ENCODE data around the gene SLC7A10. TPM values are rescaled to one million over a fixed set of nuclear protein-coding genes. Genes with fewer than 3 reads are reported as not detected.

SLC7A10 gene
- polyA plus RNA-seq, 6 donors from 2014 or later = not detected

DNA sequence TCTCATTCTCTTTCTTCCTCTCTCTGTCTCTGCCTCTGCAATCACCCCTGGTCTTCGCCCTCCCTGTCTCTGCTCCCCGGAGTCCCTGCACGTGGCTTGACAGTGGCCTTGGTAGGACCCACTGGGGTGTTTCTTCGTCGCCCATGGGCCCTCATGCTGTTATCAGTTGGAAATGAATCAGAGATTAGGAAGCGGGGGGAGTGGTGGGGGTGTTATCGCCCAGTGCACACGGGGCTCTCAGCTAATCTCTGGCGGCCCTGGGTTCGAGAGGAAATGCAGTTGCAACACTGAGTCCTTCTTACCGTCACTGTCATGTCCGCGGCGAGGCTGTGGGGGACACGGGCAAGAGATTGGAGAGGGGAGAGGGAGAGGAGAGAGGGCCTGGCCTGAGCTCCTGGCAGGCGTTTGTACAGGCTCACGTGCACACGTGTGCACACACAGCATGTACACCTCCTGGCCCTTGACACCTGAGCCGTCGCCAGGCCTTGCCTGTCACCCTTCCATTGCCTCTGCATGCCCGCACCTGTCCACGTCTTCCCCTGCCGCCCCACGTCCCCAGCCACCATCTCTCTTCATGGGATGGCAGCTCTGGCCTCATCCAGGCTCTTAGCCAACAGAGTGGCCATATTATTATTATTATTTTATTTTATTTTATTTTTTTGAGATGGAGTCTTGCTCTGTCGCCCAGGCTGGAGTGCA, 37.8 kb upstream of the SLC7A10 start:
- no peak overlapping the region for H3K27ac Mint-ChIP-seq
- DNase-seq (no peak), ATAC-seq (ENCODE audit: low read depth in 2 of 2) (no peak)
- H3K4me3 Mint-ChIP-seq = peak overlapping the region in 1 of 8 donors; percentile 40
- H3K27me3 Mint-ChIP-seq = peaks cover 5 to 38% (median 27%) of the 10 kb centered on the region in 3 donors
- peaks cover 0 to 8% (median under 1%) of the 10 kb centered on the region in 7 donors for H3K9me3 Mint-ChIP-seq
- peaks cover 0 to 2% of the 10 kb centered on the region in 2 donors for H3K36me3 Mint-ChIP-seq
- H3K4me1 Mint-ChIP-seq = peaks cover 10 to 21% (median 20%) of the 10 kb centered on the region in 3 donors

DNA sequence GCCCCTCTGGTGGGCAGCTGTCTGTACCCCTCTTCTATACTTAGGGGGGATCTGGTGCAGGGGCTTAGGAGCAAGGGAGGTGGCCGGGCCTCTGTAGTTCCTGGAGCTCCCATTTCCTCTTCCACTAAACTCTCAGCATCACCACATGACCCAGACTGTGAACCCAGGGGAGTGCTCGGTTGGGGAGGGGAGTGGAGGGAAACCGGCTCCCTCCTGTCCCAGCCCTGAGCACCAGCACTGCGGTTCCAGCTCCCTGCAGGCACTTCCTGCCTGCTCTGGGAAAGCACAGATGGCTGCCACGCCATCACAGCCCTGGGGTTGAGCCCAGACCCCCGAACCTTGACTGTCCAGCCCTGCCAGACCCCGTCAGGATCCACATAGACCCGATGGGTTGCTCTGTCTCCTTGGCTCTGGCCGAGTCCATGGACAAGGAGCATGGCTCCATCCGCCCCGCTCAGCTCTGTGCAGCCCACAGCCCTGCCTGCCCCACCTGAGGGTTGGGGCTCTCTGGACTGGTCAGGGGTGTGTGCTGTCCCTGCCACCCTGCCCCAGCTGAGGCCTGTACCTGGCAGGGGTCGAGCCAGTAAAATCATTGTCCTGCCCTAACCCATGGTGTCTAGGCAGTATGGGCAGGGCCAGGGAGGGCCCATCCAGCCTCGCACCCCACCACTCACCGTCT, 36.0 kb upstream of the SLC7A10 start:
- peak overlapping the region in 4 of 8 donors; percentile 4 to 74 (median 59) for H3K4me3 Mint-ChIP-seq
- peaks cover 3 to 17% (median 6%) of the 10 kb centered on the region in 7 donors for H3K9me3 Mint-ChIP-seq
- ATAC-seq (ENCODE audit: low read depth in 2 of 2) (no peak), DNase-seq (no peak)
- peak overlapping the region in 2 of 6 donors; percentile 49 to 62 for H3K27ac Mint-ChIP-seq
- peaks cover 10 to 20% (median 18%) of the 10 kb centered on the region in 3 donors for H3K4me1 Mint-ChIP-seq
- peaks cover 5 to 38% (median 32%) of the 10 kb centered on the region in 3 donors for H3K27me3 Mint-ChIP-seq
- peaks cover 6 to 10% of the 10 kb centered on the region in 2 donors for H3K36me3 Mint-ChIP-seq

DNA sequence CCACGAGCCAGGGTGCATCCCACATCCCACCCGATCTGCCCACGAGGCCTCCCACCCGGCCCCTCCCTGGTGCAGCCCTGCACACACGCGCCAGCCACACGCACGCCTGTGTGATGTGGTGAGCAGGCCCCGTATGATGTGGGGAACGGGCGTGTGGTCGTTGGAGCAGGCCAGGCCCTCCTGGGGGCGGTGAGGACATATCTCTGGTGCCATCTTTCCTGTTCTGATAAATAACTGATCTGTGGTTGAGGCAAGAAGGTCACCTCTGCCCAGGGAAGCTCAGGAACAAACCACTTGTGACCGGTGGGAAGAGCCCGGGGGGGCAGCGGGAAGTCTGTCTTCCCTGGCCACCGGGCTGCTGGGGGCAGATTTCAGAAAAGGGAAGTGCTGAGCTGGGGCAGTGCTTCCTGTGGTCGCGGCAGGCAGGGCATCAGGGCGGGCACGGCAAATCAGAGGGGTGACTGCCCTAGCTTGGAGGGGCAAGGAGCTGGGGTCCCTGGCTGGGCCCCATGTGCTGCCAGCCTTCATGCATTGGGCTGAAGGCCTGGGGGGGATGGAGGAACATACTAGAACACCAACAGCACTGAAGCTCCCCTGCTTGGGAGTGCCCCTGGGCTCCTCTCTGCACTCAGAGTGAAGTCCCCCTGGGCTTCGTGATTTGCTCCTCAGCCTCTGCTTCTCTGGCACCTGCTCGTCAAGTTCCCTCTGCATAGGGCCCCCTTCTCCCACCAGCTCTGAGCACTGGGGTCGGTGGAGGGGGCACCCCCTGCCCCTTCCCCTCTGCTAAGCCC, 35.2 kb upstream of the SLC7A10 start:
- Mint-ChIP-seq H3K27ac (peak overlapping the region in 4 of 6 donors; percentile 39 to 91 (median 72)), H3K36me3 (peaks cover 6 to 10% of the 10 kb centered on the region in 2 donors), H3K4me1 (peaks cover 10 to 20% (median 18%) of the 10 kb centered on the region in 3 donors), H3K4me3 (peak overlapping the region in 7 of 8 donors; percentile 36 to 77 (median 63)), H3K9me3 (peaks cover 3 to 17% (median 6%) of the 10 kb centered on the region in 7 donors), H3K27me3 (peaks cover 5 to 38% (median 32%) of the 10 kb centered on the region in 3 donors)
- DNase-seq = no peak
- ATAC-seq (ENCODE audit: low read depth in 2 of 2) = peak; percentile 35 to 41

DNA sequence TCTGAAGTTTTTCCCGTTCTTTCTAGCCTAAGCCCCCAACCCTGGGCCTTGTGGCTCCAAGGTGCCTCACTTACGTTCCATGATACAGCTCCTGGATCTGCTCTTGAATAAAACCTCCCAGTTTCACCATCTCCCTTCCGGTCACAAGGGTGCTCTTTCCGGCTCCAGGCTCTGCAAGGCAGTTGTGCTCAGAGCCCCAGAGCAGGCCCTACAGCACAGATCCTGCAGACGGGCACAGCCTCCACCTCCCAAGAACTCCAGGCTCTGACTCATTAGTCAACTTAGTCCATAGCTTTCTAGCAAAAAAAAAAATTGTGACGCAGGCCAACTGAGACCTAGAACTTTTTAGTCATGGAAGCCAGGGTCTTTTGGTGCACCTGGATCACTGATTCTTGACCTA, 33.9 kb upstream of the SLC7A10 start:
- no peak overlapping the region for H3K27ac Mint-ChIP-seq
- peaks cover 10 to 20% (median 18%) of the 10 kb centered on the region in 3 donors for H3K4me1 Mint-ChIP-seq
- DNase-seq = no peak
- H3K27me3 Mint-ChIP-seq = peaks cover 4 to 39% (median 26%) of the 10 kb centered on the region in 3 donors
- ATAC-seq (ENCODE audit: low read depth in 2 of 2) = no peak
- no peak overlapping the region for H3K4me3 Mint-ChIP-seq
- peaks cover 3 to 17% (median 6%) of the 10 kb centered on the region in 7 donors for H3K9me3 Mint-ChIP-seq
- H3K36me3 Mint-ChIP-seq = peaks cover 6 to 10% of the 10 kb centered on the region in 2 donors

DNA sequence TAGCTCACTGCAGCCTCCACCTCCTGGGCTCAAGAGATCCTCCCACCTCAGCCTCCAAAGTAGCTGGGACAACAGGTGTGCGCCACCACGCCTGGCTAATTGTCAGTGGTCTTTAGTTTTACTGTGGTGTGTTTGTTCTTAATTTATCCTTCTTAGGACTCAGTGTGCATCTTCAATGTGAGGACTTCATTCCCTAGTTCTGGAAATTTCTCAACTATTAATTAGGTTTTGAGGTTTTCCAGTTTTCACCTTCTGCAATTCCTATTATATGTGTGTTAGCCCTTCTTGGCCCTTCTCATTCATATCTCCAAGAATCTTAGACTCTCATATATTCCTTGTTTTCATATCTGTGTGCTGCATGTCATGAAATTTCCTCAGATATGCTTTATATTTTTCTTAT, 32.2 kb upstream of the SLC7A10 start:
- H3K4me3 Mint-ChIP-seq = no peak overlapping the region
- peaks cover 3 to 17% (median 6%) of the 10 kb centered on the region in 7 donors for H3K9me3 Mint-ChIP-seq
- DNase-seq (no peak), ATAC-seq (ENCODE audit: low read depth in 2 of 2) (no peak)
- peaks cover 6 to 10% of the 10 kb centered on the region in 2 donors for H3K36me3 Mint-ChIP-seq
- peaks cover 10 to 20% (median 18%) of the 10 kb centered on the region in 3 donors for H3K4me1 Mint-ChIP-seq
- H3K27me3 Mint-ChIP-seq = peaks cover 0 to 23% (median 22%) of the 10 kb centered on the region in 3 donors
- no peak overlapping the region for H3K27ac Mint-ChIP-seq

DNA sequence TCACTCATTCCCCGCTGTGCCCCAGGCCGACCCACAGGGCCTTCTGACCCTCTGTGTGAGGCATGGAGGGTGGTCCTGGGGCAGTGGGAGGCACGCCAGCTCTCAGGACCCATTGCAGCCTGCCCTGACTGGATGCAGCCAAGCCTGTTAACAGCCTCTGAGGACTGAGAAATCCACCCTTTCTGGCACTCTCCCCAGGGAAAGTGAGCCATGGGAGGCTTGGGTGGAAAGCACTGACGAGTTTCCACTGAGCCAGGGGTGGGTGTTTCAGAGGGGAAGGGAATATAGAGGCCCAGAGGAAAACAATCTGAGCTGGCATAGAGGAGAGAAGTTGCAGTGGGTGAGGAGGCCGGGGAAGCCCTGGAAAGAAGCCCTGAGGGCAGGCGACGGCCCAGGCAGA, 30.6 kb upstream of the SLC7A10 start:
- no peak for DNase-seq
- Mint-ChIP-seq H3K27ac (no peak overlapping the region), H3K27me3 (peaks cover 0 to 10% (median 7%) of the 10 kb centered on the region in 3 donors), H3K4me3 (no peak overlapping the region), H3K9me3 (peaks cover 3 to 17% (median 6%) of the 10 kb centered on the region in 7 donors), H3K36me3 (peaks cover 6 to 10% of the 10 kb centered on the region in 2 donors), H3K4me1 (peaks cover 5 to 8% (median 7%) of the 10 kb centered on the region in 3 donors)
- ATAC-seq (ENCODE audit: low read depth in 2 of 2) = no peak

DNA sequence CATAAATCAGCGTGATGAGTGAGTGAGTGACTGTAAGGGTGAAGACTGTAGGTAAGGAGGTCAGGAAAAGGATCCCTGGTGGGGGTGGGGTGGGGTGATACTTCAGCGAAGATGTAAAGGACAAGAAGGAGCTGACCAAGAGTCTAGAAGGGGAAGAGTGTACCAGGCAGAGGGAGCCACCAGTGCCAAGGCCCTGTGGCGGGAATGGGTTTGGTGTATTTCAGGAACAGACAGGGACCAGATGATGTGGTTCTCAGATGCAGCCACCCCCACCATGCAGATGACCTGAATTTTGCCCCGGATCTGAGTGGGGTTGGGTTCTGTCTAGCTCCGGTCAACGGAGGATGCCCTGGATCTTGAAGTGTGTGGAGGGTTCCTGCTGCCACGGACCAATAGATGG, 30.1 kb upstream of the SLC7A10 start:
- Mint-ChIP-seq H3K9me3 (peaks cover 3 to 17% (median 6%) of the 10 kb centered on the region in 7 donors), H3K36me3 (peaks cover 6 to 10% of the 10 kb centered on the region in 2 donors), H3K4me3 (no peak overlapping the region), H3K4me1 (peaks cover 2 to 3% (median 3%) of the 10 kb centered on the region in 3 donors), H3K27ac (no peak overlapping the region), H3K27me3 (peaks cover 0 to 10% (median 7%) of the 10 kb centered on the region in 3 donors)
- DNase-seq = no peak
- ATAC-seq (ENCODE audit: low read depth in 2 of 2) = no peak

DNA sequence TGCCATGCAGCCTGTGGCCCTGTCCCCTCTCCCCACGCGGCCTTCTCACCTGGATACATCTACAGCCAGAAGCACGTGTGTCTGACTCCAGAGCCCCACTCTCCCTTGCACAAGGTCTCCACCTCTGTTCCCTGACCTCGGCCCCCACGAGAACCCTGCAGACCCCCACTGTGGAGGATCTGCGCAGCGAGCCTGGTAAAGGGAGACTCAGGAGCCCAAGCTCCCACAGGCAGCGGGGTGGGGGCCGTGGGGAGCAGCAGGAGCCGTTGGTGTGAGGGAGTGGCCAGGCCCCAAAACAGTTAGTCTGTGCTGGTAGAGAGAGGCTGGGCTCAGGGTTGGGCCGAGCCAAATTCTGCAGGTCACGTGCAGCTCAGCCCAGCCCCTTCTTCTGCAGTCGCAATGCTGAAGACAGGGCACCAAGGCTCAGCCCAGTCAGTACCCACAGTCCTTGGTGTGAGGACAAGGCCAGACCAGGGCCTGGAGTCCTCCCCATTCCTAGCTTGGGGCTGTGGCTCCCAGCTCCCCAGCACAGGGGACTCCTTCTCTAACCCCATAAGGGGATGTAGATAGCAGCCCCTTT, 28.7 kb upstream of the SLC7A10 start:
- no peak for DNase-seq
- ATAC-seq (ENCODE audit: low read depth in 2 of 2) = no peak
- H3K9me3 Mint-ChIP-seq = peaks cover 2 to 14% (median 4%) of the 10 kb centered on the region in 7 donors
- no peak overlapping the region for H3K4me3 Mint-ChIP-seq
- peaks cover 0 to 7% (median 5%) of the 10 kb centered on the region in 3 donors for H3K27me3 Mint-ChIP-seq
- no peaks in the 10 kb centered on the region for H3K4me1 Mint-ChIP-seq
- H3K27ac Mint-ChIP-seq = no peak overlapping the region
- H3K36me3 Mint-ChIP-seq = peaks cover 6 to 10% of the 10 kb centered on the region in 2 donors

DNA sequence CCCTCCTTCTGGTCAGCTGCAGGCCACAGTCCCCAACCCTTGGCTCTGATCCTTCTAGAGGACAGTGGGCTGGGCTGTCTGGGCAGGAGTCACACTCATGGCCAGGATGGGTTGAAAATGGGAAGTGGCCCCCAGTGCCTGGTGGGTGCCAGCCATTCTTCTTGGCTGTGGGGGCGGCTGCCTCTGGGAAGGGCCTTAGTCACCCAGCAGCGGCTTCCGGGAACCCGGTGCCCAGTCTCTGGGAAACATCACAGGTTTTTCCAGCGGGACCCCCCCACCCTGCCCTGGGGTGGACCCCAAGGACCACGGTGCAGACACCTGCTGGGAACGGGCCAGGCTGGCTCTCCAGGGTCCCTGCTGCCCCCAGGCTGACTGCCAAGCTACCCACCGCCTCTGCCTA, 27.3 kb upstream of the SLC7A10 start:
- Mint-ChIP-seq H3K36me3 (peaks cover 3% of the 10 kb centered on the region in 2 donors), H3K4me1 (no peaks in the 10 kb centered on the region), H3K27me3 (peaks cover 0 to 7% (median 3%) of the 10 kb centered on the region in 3 donors), H3K4me3 (no peak overlapping the region), H3K9me3 (peaks cover 0 to 4% (median 2%) of the 10 kb centered on the region in 7 donors), H3K27ac (no peak overlapping the region)
- DNase-seq (no peak), ATAC-seq (ENCODE audit: low read depth in 2 of 2) (no peak)

DNA sequence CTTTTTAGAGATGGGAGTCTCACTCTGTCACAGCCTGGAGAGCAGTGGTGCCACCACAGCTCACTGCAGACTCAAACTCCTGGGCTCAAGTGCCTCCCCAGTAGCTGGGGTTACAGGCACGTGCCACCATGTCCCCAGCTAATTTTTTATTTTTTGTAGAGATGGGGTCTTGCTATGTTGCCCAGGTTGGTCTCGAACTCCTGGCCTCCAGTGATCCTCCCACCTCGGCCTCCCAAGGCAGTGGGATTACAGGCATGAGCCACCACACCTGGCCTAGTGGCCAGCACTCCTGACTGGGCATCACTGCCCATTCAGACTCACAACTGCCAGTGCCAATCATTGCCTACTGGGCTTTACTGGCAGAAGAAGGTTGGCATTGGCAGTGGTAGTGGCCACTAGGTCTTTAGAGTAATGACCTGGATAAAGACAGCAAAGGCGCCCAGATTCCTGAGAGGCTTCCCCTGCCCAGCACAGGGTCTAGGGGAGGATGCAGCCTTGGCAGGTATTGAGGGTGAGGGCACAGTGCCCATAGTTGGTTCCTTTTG, 26.8 kb upstream of the SLC7A10 start:
- Mint-ChIP-seq H3K27ac (no peak overlapping the region), H3K27me3 (peaks cover 0 to 7% (median 0%) of the 10 kb centered on the region in 3 donors), H3K36me3 (no peaks in the 10 kb centered on the region), H3K4me1 (no peaks in the 10 kb centered on the region), H3K9me3 (no peaks in the 10 kb centered on the region), H3K4me3 (no peak overlapping the region)
- ATAC-seq (ENCODE audit: low read depth in 2 of 2) (no peak), DNase-seq (no peak)

DNA sequence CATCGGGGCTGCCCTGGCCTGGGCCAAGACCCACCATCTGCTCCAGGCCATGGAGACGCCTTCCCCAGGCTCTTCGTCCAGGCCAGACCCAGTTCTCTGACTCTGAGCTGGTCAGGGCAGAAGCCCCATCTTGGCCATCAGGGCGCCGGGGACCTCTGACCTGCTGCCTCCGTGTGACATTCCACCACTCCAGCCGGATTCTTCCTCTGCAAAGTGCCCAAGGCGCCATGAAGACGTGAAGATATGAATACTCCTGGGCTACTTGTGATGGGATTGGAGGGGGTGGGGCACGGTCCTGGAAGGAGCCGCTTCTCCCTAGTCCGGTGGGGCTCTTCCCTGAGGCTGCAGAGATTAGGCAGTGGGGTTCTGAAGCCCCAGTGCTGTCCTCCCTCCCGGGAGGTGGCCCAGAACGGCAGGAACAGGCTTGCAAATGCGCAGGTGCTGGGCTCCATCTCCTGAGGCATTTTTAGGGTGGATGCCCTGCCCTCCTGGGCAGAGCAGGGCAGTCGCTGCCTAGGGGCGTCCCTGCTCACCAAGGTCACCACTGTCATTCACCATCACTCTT, 26.0 kb upstream of the SLC7A10 start:
- no peak overlapping the region for H3K27ac Mint-ChIP-seq
- no peak overlapping the region for H3K4me3 Mint-ChIP-seq
- H3K27me3 Mint-ChIP-seq = peaks cover 0 to 7% (median 0%) of the 10 kb centered on the region in 3 donors

DNA sequence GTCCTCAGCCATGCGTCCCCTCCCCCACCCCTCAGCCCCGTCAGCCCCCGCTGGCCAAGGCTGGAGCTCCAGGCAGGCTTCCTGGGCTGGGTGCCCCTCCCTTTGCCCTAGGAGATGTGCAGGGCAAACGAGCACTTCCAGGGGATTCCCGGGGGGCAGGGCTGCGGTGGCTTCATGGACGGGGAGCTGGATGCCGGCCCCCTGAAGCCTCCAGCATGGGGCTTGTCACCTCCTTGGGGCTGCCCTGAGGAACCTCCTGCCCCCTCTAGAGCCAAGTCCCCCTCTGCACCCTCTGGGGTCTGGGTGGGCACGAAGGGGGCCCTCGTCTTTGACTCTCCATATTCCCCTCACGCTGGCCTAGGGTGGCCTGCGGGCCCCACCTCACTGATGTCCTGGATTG, 25.4 kb upstream of the SLC7A10 start:
- DNase-seq (no peak), ATAC-seq (ENCODE audit: low read depth in 2 of 2) (no peak)
- no peaks in the 10 kb centered on the region for H3K4me1 Mint-ChIP-seq
- no peak overlapping the region for H3K4me3 Mint-ChIP-seq
- H3K9me3 Mint-ChIP-seq = peaks cover 0 to 5% (median 0%) of the 10 kb centered on the region in 7 donors
- no peak overlapping the region for H3K27ac Mint-ChIP-seq
- H3K36me3 Mint-ChIP-seq = no peaks in the 10 kb centered on the region
- peaks cover 0 to 7% (median 0%) of the 10 kb centered on the region in 3 donors for H3K27me3 Mint-ChIP-seq

More for the DNA sequence above, 26.0 kb upstream of the SLC7A10 start:
- H3K4me1 Mint-ChIP-seq = no peaks in the 10 kb centered on the region
- no peaks in the 10 kb centered on the region for H3K36me3 Mint-ChIP-seq
- H3K9me3 Mint-ChIP-seq = peaks cover 0 to 2% (median 0%) of the 10 kb centered on the region in 7 donors
- ATAC-seq (ENCODE audit: low read depth in 2 of 2) (no peak), DNase-seq (no peak)
